Smooth muscle cell of the brain vasculature (primary cell): Measurements from ENCODE around the gene PTPRA.
"Not testable (repeated sequence)": the region's sequence is repeated elsewhere in the genome, so short reads cannot be mapped to it uniquely, and the experiment has no call there.

ENCODE experiments used
- DNase-seq: peaks from one replicate; pipeline ENCODE4 v3.0.0-alpha.2; 2012; ENCODE audit warnings: low read depth, low spot score

The PTPRA gene

DNA sequence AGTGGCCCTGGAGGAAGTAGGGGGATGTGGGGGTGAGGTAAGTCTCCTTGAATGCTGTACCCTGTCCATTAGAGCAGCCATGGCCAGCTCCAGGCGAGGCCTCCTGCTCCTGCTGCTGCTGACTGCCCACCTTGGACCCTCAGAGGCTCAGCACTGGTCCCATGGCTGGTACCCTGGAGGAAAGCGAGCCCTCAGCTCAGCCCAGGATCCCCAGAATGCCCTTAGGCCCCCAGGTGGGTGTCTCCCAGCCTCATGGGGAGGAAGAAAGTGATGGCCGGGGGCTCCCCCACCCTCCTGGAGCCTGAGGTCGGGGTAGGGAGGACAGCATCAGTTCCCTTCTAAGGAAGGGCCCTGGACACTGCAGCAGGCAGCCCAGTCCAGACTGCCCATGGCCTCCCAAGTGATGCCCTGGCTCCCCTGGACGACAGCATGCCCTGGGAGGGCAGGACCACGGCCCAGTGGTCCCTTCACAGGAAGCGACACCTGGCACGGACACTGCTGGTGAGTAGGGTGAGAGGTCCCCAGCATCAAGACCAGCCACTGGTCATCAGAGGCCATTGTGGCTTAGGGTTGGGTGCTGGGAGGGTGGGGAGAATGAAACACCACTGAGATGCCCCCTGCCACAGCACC, 171.2 kb downstream of the PTPRA start:
- no peak for DNase-seq

GRCh38 chr20:3045042-3045815, 171.9 kb downstream of the PTPRA start:
- DNase-seq, result peak; percentile 49

- DNase-seq, result peak; percentile 51
Observed at GRCh38 chr20:3045816-3046676, 172.8 kb downstream of the PTPRA start, which contains the start of gene MRPS26. Gene MRPS26, plus strand, starts transcription at chr20:3046052. Its CDS starts 17 bp downstream, at chr20:3046069.

- no peak for DNase-seq
Observed at GRCh38 chr20:3046677-3047462, 173.6 kb downstream of the PTPRA start.

GRCh38 chr20:3047486-3048419, 174.5 kb downstream of the PTPRA start:
- DNase-seq, result no peak

- DNase-seq, result no peak
Observed at GRCh38 chr20:3051385-3052019, 178.2 kb downstream of the PTPRA start.

- DNase-seq, result no peak
Observed at GRCh38 chr20:3059489-3059888, 186.2 kb downstream of the PTPRA start.

DNA sequence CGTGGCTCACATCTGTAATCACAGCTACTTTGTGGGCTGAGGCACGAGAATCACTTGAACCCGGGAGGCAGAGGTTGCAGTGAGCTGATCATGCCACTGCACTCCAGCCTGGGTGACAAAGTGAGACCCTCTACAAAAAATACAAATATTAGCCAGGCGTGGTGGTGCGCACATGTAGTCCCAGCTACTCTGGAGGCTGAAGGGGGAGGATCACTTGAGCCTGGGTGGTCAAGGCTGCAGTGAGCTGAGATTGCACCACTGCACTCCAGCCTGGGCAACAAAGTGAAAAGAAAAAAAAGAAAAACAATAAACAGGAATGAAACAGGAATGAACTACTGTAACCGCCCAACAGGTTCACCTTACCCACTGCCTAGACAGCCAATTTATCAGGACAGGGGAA, 190.8 kb downstream of the PTPRA start:
- DNase-seq, result not testable (repeated sequence)

DNA sequence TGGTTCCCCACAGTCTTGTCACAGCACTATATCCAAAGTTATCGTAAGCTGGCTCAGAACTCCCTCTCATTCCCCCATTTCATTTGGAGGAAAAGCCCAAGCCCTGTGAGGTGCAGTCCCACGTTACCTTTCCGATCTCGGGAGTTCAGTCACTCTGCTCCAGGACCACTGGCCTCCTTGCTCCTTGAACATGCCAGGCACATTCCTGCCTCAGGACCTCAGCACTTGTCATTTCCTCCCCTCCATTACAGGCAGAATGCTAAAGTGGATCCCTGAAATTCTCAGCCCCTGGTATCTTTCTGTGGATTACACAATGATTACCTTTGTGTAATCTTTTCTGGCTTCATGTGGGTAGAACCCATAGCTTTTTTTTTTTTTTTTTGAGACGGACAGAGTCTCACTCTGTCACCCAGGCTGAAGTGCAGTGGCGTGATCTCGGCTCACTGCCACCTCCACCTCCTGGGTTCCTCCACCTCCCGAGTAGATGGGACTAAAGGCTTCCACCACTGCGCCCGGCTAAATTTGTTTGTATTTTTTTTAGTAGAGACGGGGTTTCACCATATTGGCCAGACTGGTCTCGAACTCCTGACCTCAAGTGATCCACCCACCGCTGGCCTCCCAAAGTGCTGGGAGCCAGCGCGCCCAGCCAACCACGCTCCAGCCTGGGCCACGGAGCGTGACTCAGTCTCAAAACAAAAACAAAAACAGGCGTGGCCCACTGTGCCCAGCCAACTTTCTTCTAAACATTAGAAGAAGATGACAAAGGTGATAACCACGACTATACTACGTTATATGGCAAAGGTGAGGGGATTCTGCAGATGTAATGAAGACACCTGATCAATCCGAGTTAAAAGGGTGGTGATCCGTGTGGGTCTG, 194.1 kb downstream of the PTPRA start:
- DNase-seq, result no peak

DNA sequence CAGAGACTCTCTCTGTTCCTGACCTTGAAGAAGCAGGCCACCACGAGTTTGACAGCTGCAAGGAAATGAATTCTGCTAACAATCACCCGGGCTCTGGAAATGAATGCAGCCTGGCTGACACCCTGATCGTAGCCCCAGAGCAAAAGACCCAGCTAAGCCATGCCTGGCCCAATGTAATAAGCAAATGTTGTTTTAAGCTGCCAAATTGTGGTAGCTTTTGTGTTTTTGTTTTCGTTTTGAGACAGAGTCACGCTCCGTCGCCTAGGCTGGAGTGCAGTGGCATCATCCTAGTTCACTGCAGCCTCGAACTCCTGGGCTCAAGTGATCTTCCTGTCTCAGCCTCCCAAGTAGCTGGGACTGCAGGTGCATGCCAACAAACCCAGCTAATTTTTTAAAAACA, 194.8 kb downstream of the PTPRA start:
- DNase-seq, result no peak

DNA sequence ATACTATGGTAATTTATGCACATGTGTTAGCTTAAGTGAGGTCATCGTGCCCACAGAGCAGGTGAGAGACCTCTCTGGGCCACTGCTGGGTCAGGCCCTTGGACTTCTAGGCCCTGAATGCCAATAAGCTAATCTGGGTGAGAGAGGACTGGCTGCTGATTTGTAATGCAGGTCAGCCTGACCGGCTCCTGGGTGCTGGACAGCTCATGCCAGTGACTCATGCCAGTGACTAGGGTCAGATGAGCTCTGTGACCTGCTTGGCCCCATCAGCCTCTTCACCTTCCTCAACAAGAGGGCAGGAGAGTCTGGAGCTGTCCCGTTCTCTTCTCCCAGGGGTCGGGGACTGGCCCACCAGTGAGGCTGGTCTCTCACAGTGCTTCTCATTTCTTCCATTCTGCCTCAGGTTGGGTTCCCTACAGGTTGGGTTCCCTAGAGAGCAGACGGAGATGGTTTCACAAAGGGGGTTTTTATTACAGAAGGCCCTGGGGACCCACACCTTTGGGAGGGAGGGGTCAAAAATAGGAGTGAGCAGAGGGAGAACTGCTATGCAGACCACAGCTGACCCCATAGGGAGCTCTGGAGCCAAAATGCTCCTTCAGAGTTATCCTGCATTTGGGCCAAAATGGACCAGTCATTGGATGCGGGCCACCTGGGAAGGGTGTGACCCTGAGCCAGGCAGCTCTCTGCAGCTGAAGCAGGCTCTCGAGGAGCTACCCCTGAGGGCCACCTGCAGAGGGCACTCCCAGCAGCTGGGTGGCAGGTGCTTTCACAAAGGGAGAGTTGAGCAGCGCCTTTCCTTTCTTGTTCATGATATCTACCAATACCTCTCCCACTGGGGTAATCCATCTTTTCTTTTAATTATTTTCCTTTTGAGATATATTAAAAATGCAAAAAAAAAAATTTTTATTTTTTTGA, 196.0 kb downstream of the PTPRA start:
- DNase-seq, result no peak

- no peak for DNase-seq
Observed at GRCh38 chr20:3070725-3071124, 197.4 kb downstream of the PTPRA start.

- DNase-seq, result no peak
Observed at GRCh38 chr20:3071266-3071609, 198.0 kb downstream of the PTPRA start.

DNA sequence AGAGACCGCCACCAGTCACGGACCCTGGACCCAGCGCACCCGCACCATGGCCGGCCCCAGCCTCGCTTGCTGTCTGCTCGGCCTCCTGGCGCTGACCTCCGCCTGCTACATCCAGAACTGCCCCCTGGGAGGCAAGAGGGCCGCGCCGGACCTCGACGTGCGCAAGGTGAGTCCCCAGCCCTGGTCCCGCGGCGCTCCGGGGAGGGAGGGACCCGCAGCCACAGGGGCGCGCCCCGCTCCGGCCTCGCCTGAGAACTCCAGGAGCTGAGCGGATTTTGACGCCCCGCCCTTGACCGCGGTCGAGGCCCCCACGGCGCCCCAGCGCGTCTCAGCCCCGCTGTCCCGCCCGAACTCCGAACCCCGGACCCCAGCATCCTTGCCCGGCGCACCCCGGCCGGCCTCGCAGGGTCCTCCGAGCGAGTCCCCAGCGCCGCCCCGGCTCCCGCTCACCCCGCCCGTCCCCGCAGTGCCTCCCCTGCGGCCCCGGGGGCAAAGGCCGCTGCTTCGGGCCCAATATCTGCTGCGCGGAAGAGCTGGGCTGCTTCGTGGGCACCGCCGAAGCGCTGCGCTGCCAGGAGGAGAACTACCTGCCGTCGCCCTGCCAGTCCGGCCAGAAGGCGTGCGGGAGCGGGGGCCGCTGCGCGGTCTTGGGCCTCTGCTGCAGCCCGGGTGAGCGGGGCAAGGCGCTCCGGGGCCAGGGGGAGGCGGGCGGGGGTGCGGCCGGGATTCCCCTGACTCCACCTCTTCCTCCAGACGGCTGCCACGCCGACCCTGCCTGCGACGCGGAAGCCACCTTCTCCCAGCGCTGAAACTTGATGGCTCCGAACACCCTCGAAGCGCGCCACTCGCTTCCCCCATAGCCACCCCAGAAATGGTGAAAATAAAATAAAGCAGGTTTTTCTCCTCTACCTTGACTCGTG, 198.6 kb downstream of the PTPRA start, which contains the start of gene OXT:
TSS of gene OXT (plus strand) at position 11 of the 920 bp plus-strand sequence. CDS start at position 47, 36 bp downstream.
- DNase-seq, result no peak

DNA sequence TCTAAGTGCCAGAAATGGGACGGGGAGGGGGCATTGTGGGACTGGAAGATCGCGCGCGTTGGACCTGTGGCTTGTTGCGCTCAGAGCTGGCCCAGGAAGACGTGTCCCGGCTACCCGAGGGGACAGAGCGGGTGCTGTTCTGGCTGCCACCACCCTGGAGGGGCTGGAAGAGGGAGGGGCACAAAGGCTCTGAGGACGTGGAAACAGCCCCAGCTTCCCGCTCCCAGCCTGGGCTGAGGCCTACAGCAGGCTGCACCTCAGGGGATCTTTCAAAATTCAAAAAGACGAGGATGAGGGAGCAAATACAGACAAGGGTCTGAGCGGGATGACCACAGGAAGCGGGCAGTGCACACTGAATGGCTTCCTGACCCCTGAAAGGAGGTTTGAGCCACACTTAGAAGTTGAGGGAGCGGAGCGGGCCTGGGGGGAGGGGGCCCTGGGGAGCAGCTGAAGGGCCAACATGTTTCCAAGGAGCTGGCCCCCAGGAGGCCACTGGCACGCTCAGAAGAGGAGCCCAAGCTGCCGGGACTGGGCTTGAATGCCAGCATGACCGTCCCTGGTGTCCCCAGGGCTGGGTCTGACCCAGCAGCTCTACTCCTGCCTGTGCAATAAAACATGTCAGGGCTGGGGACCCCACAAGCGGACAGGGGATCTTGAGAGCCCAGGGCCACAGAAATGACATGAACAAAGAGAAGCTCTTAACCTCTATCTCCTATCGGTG, 199.4 kb downstream of the PTPRA start:
- DNase-seq, result no peak

GRCh38 chr20:3073251-3073643, 200.0 kb downstream of the PTPRA start:
- not testable (repeated sequence) for DNase-seq
